K562 (cell line): ENCODE data around the gene CFAP20.

Experiments used
- BRCA1 ChIP-seq, 2 experiments: fragments of 450-650 bp in 1 of 2; sonication (generic) in 1 of 2; formaldehyde crosslinking in 1 of 2; IDR thresholded peaks; 2 replicates each; pipeline versions ENCODE4 v1.5.0 to v1.6.1; 2017 to 2020; ENCODE audit warnings: mild to moderate bottlenecking in 1 of 2, missing genetic modification reagents in 1 of 2
- HIVEP1 ChIP-seq: fragments of 250-450 bp; sonication (Bioruptor Pico); IDR thresholded peaks from 2 replicates; pipeline ENCODE4 v1.4.0; 2020; ENCODE audit warnings: mild to moderate bottlenecking
- TF ChIP-seq, protein P1 (sequence below): sonication (generic); formaldehyde crosslinking; IDR thresholded peaks from 2 replicates; pipeline ENCODE4 v1.8.0; 2023; ENCODE audit warnings: missing genetic modification reagents, mild to moderate bottlenecking, borderline replicate concordance
- TF ChIP-seq, protein P2 (sequence below), 3 experiments: IDR thresholded peaks in 2 of 3; conservative IDR thresholded peaks in 1 of 3; 2 replicates each; pipeline ENCODE4 v1.5.1; 2011 to 2012; ENCODE audit warnings: low read length in 3 of 3, mild to moderate bottlenecking in 3 of 3, control low read depth in 2 of 3, improper control_type of control experiment in 1 of 3, inconsistent platforms in 1 of 3, low read depth in 1 of 3, mixed read lengths in 1 of 3, moderate library complexity in 1 of 3; ENCODE audit not compliant: insufficient read depth in 2 of 3
- TF ChIP-seq, protein P3 (sequence below): sonication (generic); formaldehyde crosslinking; IDR thresholded peaks from 2 replicates; pipeline ENCODE4 v1.8.1; 2023; ENCODE audit warnings: mild to moderate bottlenecking, missing genetic modification reagents

DNA sequence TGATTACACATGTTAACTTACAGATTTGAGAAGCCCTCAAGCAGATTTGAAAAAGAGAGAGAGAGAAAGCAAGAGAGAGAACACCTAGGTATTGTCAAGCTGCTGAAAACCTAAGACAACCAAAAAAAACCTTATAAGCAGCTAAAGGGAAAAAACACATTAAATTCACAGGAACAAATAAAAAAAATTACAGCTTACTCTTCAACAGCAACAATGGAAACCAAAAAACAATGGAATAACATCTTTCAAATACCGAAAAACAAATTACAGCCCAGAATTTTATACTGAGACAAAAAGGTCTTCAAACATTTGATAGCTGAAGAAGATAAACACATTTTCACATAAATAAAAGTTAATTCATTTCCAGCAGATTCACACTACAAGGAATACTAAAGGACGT, 8.4 kb upstream of the CFAP20 start:
- TF ChIP-seq, protein P1, sequence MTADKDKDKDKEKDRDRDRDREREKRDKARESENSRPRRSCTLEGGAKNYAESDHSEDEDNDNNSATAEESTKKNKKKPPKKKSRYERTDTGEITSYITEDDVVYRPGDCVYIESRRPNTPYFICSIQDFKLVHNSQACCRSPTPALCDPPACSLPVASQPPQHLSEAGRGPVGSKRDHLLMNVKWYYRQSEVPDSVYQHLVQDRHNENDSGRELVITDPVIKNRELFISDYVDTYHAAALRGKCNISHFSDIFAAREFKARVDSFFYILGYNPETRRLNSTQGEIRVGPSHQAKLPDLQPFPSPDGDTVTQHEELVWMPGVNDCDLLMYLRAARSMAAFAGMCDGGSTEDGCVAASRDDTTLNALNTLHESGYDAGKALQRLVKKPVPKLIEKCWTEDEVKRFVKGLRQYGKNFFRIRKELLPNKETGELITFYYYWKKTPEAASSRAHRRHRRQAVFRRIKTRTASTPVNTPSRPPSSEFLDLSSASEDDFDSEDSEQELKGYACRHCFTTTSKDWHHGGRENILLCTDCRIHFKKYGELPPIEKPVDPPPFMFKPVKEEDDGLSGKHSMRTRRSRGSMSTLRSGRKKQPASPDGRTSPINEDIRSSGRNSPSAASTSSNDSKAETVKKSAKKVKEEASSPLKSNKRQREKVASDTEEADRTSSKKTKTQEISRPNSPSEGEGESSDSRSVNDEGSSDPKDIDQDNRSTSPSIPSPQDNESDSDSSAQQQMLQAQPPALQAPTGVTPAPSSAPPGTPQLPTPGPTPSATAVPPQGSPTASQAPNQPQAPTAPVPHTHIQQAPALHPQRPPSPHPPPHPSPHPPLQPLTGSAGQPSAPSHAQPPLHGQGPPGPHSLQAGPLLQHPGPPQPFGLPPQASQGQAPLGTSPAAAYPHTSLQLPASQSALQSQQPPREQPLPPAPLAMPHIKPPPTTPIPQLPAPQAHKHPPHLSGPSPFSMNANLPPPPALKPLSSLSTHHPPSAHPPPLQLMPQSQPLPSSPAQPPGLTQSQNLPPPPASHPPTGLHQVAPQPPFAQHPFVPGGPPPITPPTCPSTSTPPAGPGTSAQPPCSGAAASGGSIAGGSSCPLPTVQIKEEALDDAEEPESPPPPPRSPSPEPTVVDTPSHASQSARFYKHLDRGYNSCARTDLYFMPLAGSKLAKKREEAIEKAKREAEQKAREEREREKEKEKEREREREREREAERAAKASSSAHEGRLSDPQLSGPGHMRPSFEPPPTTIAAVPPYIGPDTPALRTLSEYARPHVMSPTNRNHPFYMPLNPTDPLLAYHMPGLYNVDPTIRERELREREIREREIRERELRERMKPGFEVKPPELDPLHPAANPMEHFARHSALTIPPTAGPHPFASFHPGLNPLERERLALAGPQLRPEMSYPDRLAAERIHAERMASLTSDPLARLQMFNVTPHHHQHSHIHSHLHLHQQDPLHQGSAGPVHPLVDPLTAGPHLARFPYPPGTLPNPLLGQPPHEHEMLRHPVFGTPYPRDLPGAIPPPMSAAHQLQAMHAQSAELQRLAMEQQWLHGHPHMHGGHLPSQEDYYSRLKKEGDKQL (CRISPR knock-in tag), result no peak
- TF ChIP-seq, protein P2, sequence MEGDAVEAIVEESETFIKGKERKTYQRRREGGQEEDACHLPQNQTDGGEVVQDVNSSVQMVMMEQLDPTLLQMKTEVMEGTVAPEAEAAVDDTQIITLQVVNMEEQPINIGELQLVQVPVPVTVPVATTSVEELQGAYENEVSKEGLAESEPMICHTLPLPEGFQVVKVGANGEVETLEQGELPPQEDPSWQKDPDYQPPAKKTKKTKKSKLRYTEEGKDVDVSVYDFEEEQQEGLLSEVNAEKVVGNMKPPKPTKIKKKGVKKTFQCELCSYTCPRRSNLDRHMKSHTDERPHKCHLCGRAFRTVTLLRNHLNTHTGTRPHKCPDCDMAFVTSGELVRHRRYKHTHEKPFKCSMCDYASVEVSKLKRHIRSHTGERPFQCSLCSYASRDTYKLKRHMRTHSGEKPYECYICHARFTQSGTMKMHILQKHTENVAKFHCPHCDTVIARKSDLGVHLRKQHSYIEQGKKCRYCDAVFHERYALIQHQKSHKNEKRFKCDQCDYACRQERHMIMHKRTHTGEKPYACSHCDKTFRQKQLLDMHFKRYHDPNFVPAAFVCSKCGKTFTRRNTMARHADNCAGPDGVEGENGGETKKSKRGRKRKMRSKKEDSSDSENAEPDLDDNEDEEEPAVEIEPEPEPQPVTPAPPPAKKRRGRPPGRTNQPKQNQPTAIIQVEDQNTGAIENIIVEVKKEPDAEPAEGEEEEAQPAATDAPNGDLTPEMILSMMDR (IDR thresholded peaks at IDR 0.05 in 2 of 3, conservative IDR thresholded peaks at IDR 0.05 in 1 of 3; ENCODE audit: insufficient read depth in 2 of 3, low read depth in 1 of 3, low read length in 3 of 3), result no peak
- TF ChIP-seq HIVEP1 (CRISPR knock-in tag) (no peak), BRCA1 (IDR thresholded peaks at IDR 0.05) (no peak), BRCA1 (CRISPR knock-in tag; IDR thresholded peaks at IDR 0.05) (no peak)
- TF ChIP-seq, protein P3, sequence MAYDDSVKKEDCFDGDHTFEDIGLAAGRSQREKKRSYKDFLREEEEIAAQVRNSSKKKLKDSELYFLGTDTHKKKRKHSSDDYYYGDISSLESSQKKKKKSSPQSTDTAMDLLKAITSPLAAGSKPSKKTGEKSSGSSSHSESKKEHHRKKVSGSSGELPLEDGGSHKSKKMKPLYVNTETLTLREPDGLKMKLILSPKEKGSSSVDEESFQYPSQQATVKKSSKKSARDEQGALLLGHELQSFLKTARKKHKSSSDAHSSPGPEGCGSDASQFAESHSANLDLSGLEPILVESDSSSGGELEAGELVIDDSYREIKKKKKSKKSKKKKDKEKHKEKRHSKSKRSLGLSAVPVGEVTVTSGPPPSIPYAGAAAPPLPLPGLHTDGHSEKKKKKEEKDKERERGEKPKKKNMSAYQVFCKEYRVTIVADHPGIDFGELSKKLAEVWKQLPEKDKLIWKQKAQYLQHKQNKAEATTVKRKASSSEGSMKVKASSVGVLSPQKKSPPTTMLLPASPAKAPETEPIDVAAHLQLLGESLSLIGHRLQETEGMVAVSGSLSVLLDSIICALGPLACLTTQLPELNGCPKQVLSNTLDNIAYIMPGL (CRISPR knock-in tag), result no peak
